H9 (cell line): Measurements from ENCODE around the gene NUP98. TPM values are rescaled to one million over a fixed set of nuclear protein-coding genes. Genes with fewer than 3 reads are reported as not detected.

Experiments
- DNase-seq: peaks from one replicate; pipeline ENCODE4 v3.0.0-alpha.2; 2017
- H2AFZ ChIP-seq: one replicate; pipeline ENCODE4 v1.6.1; 2013; ENCODE audit warnings: mild to moderate bottlenecking, low read length, control low read depth, moderate library complexity
- H2AK5ac ChIP-seq: 2 replicates; pipeline ENCODE4 v1.6.1; 2013; ENCODE audit warnings: low read length, control low read depth, mixed read lengths; ENCODE audit not compliant: insufficient read length
- H2BK120ac ChIP-seq: one replicate; pipeline ENCODE4 v1.6.1; 2013; ENCODE audit warnings: low read depth, mild to moderate bottlenecking, low read length, control low read depth, inconsistent platforms; ENCODE audit not compliant: poor library complexity, severe bottlenecking
- H2BK12ac ChIP-seq: 2 replicates; pipeline ENCODE4 v1.6.1; 2013; ENCODE audit warnings: low read length, control low read depth, mixed read lengths, low read depth; ENCODE audit not compliant: insufficient read length
- H2BK15ac ChIP-seq: 2 replicates; pipeline ENCODE4 v1.6.1; 2013; ENCODE audit warnings: low read depth, low read length, control low read depth
- H2BK20ac ChIP-seq: one replicate; pipeline ENCODE4 v1.6.1; 2013; ENCODE audit warnings: low read depth, mild to moderate bottlenecking, low read length, control low read depth, inconsistent platforms; ENCODE audit not compliant: poor library complexity, severe bottlenecking
- H2BK5ac ChIP-seq: 2 replicates; pipeline ENCODE4 v1.6.1; 2013; ENCODE audit warnings: low read length, control low read depth, mixed read lengths; ENCODE audit not compliant: insufficient read length
- H3K14ac ChIP-seq: 2 replicates; pipeline ENCODE4 v1.6.1; 2013; ENCODE audit warnings: low read length, control low read depth; ENCODE audit not compliant: insufficient read depth
- H3K18ac ChIP-seq: 2 replicates; pipeline ENCODE4 v1.6.1; 2013; ENCODE audit warnings: low read depth, mild to moderate bottlenecking, mixed read lengths, low read length, control low read depth; ENCODE audit not compliant: insufficient read length
- H3K23ac ChIP-seq: 2 replicates; pipeline ENCODE4 v1.6.1; 2013; ENCODE audit warnings: low read length, control low read depth, mixed read lengths, low read depth; ENCODE audit not compliant: insufficient read length
- H3K23me2 ChIP-seq: 2 replicates; pipeline ENCODE4 v1.6.1; 2013; ENCODE audit warnings: low read depth, mild to moderate bottlenecking, mixed read lengths, low read length, control low read depth; ENCODE audit not compliant: insufficient read length, poor library complexity, severe bottlenecking
- H3K27ac ChIP-seq: 2 replicates; pipeline ENCODE4 v1.5.1; 2013; ENCODE audit warnings: low read length, control low read depth, mixed read lengths, low read depth; ENCODE audit not compliant: insufficient read length
- H3K27me3 ChIP-seq: 2 replicates; pipeline ENCODE4 v1.6.1; 2013; ENCODE audit warnings: low read length, control low read depth, inconsistent platforms; ENCODE audit not compliant: insufficient read depth
- H3K4ac ChIP-seq: 2 replicates; pipeline ENCODE4 v1.6.1; 2013; ENCODE audit warnings: low read depth, mild to moderate bottlenecking, control low read depth, inconsistent platforms, low read length, moderate library complexity
- H3K4me1 ChIP-seq: 2 replicates; pipeline ENCODE4 v1.6.1; 2013; ENCODE audit warnings: low read length, control low read depth, inconsistent platforms; ENCODE audit not compliant: insufficient read depth
- H3K4me2 ChIP-seq: 2 replicates; pipeline ENCODE4 v1.6.1; 2013; ENCODE audit warnings: low read length, control low read depth, mixed read lengths; ENCODE audit not compliant: insufficient read length, insufficient read depth
- H3K56ac ChIP-seq: 2 replicates; pipeline ENCODE4 v1.6.1; 2013; ENCODE audit warnings: low read depth, mild to moderate bottlenecking, mixed read lengths, low read length, control low read depth; ENCODE audit not compliant: insufficient read length
- H3K79me1 ChIP-seq: 2 replicates; pipeline ENCODE4 v1.6.1; 2013; ENCODE audit warnings: low read depth, mild to moderate bottlenecking, moderate library complexity, low read length, control low read depth, inconsistent platforms; ENCODE audit not compliant: insufficient read depth, poor library complexity, severe bottlenecking
- H3K79me2 ChIP-seq: 2 replicates; pipeline ENCODE4 v1.6.1; 2013; ENCODE audit warnings: low read length, control low read depth, inconsistent platforms; ENCODE audit not compliant: insufficient read depth
- H3K9ac ChIP-seq: 2 replicates; pipeline ENCODE4 v1.6.1; 2013; ENCODE audit warnings: low read length, control low read depth, mixed read lengths; ENCODE audit not compliant: insufficient read length; ENCODE audit errors: extremely low read depth
- H3K9me3 ChIP-seq: one replicate; pipeline ENCODE4 v1.6.1; 2013; ENCODE audit warnings: low read depth, low read length, inconsistent platforms; ENCODE audit not compliant: control insufficient read depth
- H3T11ph ChIP-seq: one replicate; pipeline ENCODE4 v1.6.1; 2013; ENCODE audit warnings: mild to moderate bottlenecking, low read length, control low read depth, inconsistent platforms
- H4K20me1 ChIP-seq: one replicate; pipeline ENCODE4 v1.6.1; 2013; ENCODE audit not compliant: control insufficient read depth, insufficient read length, insufficient read depth
- H4K5ac ChIP-seq: 2 replicates; pipeline ENCODE4 v1.6.1; 2013; ENCODE audit warnings: low read depth, mild to moderate bottlenecking, mixed read lengths, low read length, control low read depth; ENCODE audit not compliant: insufficient read length
- H4K8ac ChIP-seq: replicated peaks from 2 replicates; pipeline ENCODE4 v1.6.1; 2013; ENCODE audit warnings: low read length, control low read depth, mixed read lengths, low read depth; ENCODE audit not compliant: insufficient read length
- H4K91ac ChIP-seq: 2 replicates; pipeline ENCODE4 v1.6.1; 2013; ENCODE audit warnings: low read depth, mild to moderate bottlenecking, moderate library complexity, mixed read lengths, low read length, control low read depth; ENCODE audit not compliant: insufficient read length
- H3K27ac Mint-ChIP-seq, 3 experiments: 2 replicates in 2 of 3; 3 replicates in 1 of 3; pipeline ENCODE4 v1.8.0; 2020 to 2021; ENCODE audit warnings: mixed read lengths in 3 of 3, mild to moderate bottlenecking in 1 of 3, moderate library complexity in 1 of 3
- H3K27me3 Mint-ChIP-seq: 2 replicates; pipeline ENCODE4 v1.8.0; 2021; ENCODE audit warnings: low read depth, mild to moderate bottlenecking, moderate library complexity, mixed read lengths
- H3K36me3 Mint-ChIP-seq, 3 experiments: 2 replicates in 2 of 3; 3 replicates in 1 of 3; pipeline ENCODE4 v1.8.0; 2020 to 2021; ENCODE audit warnings: low read depth in 3 of 3, mixed read lengths in 3 of 3; ENCODE audit not compliant: insufficient read depth in 1 of 3
- H3K4me1 Mint-ChIP-seq, 2 experiments: 2 replicates each; pipeline ENCODE4 v1.8.0; 2020; ENCODE audit warnings: mixed read lengths in 2 of 2
- H3K4me3 Mint-ChIP-seq, 2 experiments: 2 replicates in 1 of 2; 3 replicates in 1 of 2; pipeline ENCODE4 v1.8.0; 2020 to 2021; ENCODE audit warnings: mild to moderate bottlenecking in 2 of 2, mixed read lengths in 2 of 2, moderate library complexity in 1 of 2
- H3K9me3 Mint-ChIP-seq, 2 experiments: 2 replicates in 1 of 2; 3 replicates in 1 of 2; pipeline ENCODE4 v1.8.0; 2020; ENCODE audit warnings: mild to moderate bottlenecking in 2 of 2, mixed read lengths in 2 of 2, moderate library complexity in 1 of 2
- CTCF ChIP-seq: fragments of 200-600 bp; sonication (generic); conservative IDR thresholded peaks from 3 replicates; pipeline ENCODE4 v1.8.0; 2021; ENCODE audit warnings: antibody characterized with exemption, mild to moderate bottlenecking
- WGBS: extraction: QIAGEN DNeasy Blood & Tissue Kit; methylation state at CpG from one replicate; pipeline ENCODE4 v1.1.7; 2013; ENCODE audit warnings: missing lambda C conversion rate, low lambda C conversion rate, mixed read lengths; ENCODE audit not compliant: insufficient read length; ENCODE audit errors: extremely low coverage; 5-methylcytosine and 5-hydroxymethylcytosine counted together
- total RNA-seq: library from RNA; stranded (reverse); gene quantifications from 2 replicates; pipeline ENCODE4 v1.2.1, GENCODE V29; 2021

NUP98 gene
- total RNA-seq, 1 experiment from 2014 or later: 105 TPM

GRCh38 chr11:3659595-3660515 is 137.5 kb downstream of the NUP98 start:
- H3K79me2 ChIP-seq: no peaks in the 10 kb centered on the region

More at GRCh38 chr11:3659595-3660515, 137.5 kb downstream of the NUP98 start:
- H3K18ac ChIP-seq: no peak overlapping the region
- no peak overlapping the region for H2BK12ac ChIP-seq
- no peaks in the 10 kb centered on the region for H3K23me2 ChIP-seq
- no peaks in the 10 kb centered on the region for H3K27me3 ChIP-seq
- Mint-ChIP-seq H3K27me3 (peaks cover 3% of the 10 kb centered on the region; the same call in 1 of the 2 replicates), H3K36me3 (peaks cover 0 to 10% (median 0%) of the 10 kb centered on the region in 3 experiments; a peak in 3 of 7 replicates), H3K9me3 (peaks cover 0 to 3% of the 10 kb centered on the region in 2 experiments; a peak in 2 of 5 replicates), H3K4me1 (no peaks in the 10 kb centered on the region), H3K27ac (peak overlapping the region in 1 of 3 experiments; percentile 49; a peak in 2 of 7 replicates), H3K4me3 (no peak overlapping the region)
- no peak overlapping the region for H3K4me2 ChIP-seq
- no peaks in the 10 kb centered on the region for H3K4me1 ChIP-seq
- no peak overlapping the region for H4K5ac ChIP-seq
- H2BK5ac ChIP-seq: no peak overlapping the region
- H3T11ph ChIP-seq: no peak overlapping the region
- H4K91ac ChIP-seq: no peak overlapping the region
- no peak overlapping the region for H3K27ac ChIP-seq
- H2AK5ac ChIP-seq: no peak overlapping the region
- no peak overlapping the region for H4K8ac ChIP-seq
- H3K9ac ChIP-seq: no peak overlapping the region
- no peaks in the 10 kb centered on the region for H4K20me1 ChIP-seq
- WGBS: no CpG with 5 or more reads among the region's 33 CpGs
- H3K79me1 ChIP-seq: no peaks in the 10 kb centered on the region
- no peak overlapping the region for H2BK120ac ChIP-seq
- no peak overlapping the region for H2BK15ac ChIP-seq
- no peak overlapping the region for H3K56ac ChIP-seq
- H3K4ac ChIP-seq: no peak overlapping the region
- TF ChIP-seq CTCF: no peak
- H2AFZ ChIP-seq: no peak overlapping the region
- DNase-seq: no peak
- H3K23ac ChIP-seq: no peak overlapping the region
- no peaks in the 10 kb centered on the region for H3K9me3 ChIP-seq
- no peak overlapping the region; the same call in 1 of the 2 replicates for H3K14ac ChIP-seq
- no peak overlapping the region for H2BK20ac ChIP-seq
